NT2/D1 (cell line): Measurements from ENCODE around the gene MAVS.

ENCODE experiments used
- SUZ12 ChIP-seq: IDR thresholded peaks from 2 replicates; pipeline ENCODE4 v1.6.1; 2011; ENCODE audit not compliant: insufficient read length, insufficient read depth; ENCODE audit errors: extremely low read depth
- YY1 ChIP-seq: IDR thresholded peaks from 2 replicates; pipeline ENCODE4 v1.6.1; 2011; ENCODE audit not compliant: insufficient read length, insufficient read depth
- ZNF274 ChIP-seq: IDR thresholded peaks from 2 replicates; pipeline ENCODE4 v1.6.1; 2011; ENCODE audit warnings: mild to moderate bottlenecking, low read depth, low read length

- TF ChIP-seq ZNF274, result no peak
- no peak for TF ChIP-seq SUZ12
- no peak for TF ChIP-seq YY1
These were observed 44.0 kb upstream of the MAVS start for GRCh38 chr20:3802524-3803239.
